ENCODE data around the gene IGSF11.

IGSF11 gene

GRCh38 chr3:118943597-118943996 lies 91.0 kb downstream of the IGSF11 start:
- no peak overlapping the region for H3K4me3 ChIP-seq (ENCODE audit: control insufficient read depth, low read depth, low read length)
- no peak for DNase-seq (ENCODE audit: low read depth)
- TF ChIP-seq CTCF (IDR thresholded peaks at IDR 0.05; ENCODE audit: control insufficient read depth, insufficient read depth, low read depth, low read length, missing control alignments): no peak

- TF ChIP-seq CTCF (IDR thresholded peaks at IDR 0.05; ENCODE audit: control insufficient read depth, insufficient read depth, low read depth, low read length, missing control alignments): no peak
- DNase-seq (ENCODE audit: low read depth): no peak
- no peak overlapping the region for H3K4me3 ChIP-seq (ENCODE audit: control insufficient read depth, low read depth, low read length)
Observed at GRCh38 chr3:118942671-118943070, 92.0 kb downstream of the IGSF11 start.

GRCh38 chr3:118942195-118942594 lies 92.5 kb downstream of the IGSF11 start:
- DNase-seq (ENCODE audit: low read depth): no peak
- H3K4me3 ChIP-seq (ENCODE audit: control insufficient read depth, low read depth, low read length): no peak overlapping the region
- TF ChIP-seq CTCF (IDR thresholded peaks at IDR 0.05; ENCODE audit: control insufficient read depth, insufficient read depth, low read depth, low read length, missing control alignments): no peak

GRCh38 chr3:118941236-118941635 lies 93.4 kb downstream of the IGSF11 start:
- no peak overlapping the region for H3K4me3 ChIP-seq (ENCODE audit: control insufficient read depth, low read depth, low read length)
- DNase-seq (ENCODE audit: low read depth): no peak
- no peak for TF ChIP-seq CTCF (IDR thresholded peaks at IDR 0.05; ENCODE audit: control insufficient read depth, insufficient read depth, low read depth, low read length, missing control alignments)

GRCh38 chr3:118938183-118938961 lies 96.3 kb downstream of the IGSF11 start:
- TF ChIP-seq CTCF (IDR thresholded peaks at IDR 0.05; ENCODE audit: control insufficient read depth, insufficient read depth, low read depth, low read length, missing control alignments): no peak
- H3K4me3 ChIP-seq (ENCODE audit: control insufficient read depth, low read depth, low read length): no peak overlapping the region
- no peak for DNase-seq (ENCODE audit: low read depth)

GRCh38 chr3:118936811-118937210 lies 97.8 kb downstream of the IGSF11 start:
- DNase-seq (ENCODE audit: low read depth): no peak
- no peak overlapping the region for H3K4me3 ChIP-seq (ENCODE audit: control insufficient read depth, low read depth, low read length)
- TF ChIP-seq CTCF (IDR thresholded peaks at IDR 0.05; ENCODE audit: control insufficient read depth, insufficient read depth, low read depth, low read length, missing control alignments): no peak
